AG09309 (cell line): Measurements from ENCODE around the gene ZKSCAN5.
A peak's percentile ranks its signal among the peaks of the same experiment; 100 is the strongest.

Experiments used
- DNase-seq: peaks from one replicate; pipeline ENCODE4 v3.0.0-alpha.2; 2010; ENCODE audit warnings: low read depth
- H3K4me3 ChIP-seq: 2 replicates; pipeline ENCODE4 v1.5.1; 2011; ENCODE audit warnings: mild to moderate bottlenecking, low read depth, low read length, moderate library complexity; ENCODE audit not compliant: control insufficient read depth
- TF ChIP-seq, protein P1 (sequence below): IDR thresholded peaks from 2 replicates; pipeline ENCODE4 v1.5.1; 2011; ENCODE audit warnings: mild to moderate bottlenecking, low read depth, low read length, inconsistent platforms; ENCODE audit not compliant: insufficient read depth, control insufficient read depth; ENCODE audit errors: missing control alignments

The ZKSCAN5 gene

GRCh38 chr7:99473315-99473596, 31.2 kb upstream of the ZKSCAN5 start:
- H3K4me3 ChIP-seq, result peak overlapping the region; percentile 94
- TF ChIP-seq, protein P1, sequence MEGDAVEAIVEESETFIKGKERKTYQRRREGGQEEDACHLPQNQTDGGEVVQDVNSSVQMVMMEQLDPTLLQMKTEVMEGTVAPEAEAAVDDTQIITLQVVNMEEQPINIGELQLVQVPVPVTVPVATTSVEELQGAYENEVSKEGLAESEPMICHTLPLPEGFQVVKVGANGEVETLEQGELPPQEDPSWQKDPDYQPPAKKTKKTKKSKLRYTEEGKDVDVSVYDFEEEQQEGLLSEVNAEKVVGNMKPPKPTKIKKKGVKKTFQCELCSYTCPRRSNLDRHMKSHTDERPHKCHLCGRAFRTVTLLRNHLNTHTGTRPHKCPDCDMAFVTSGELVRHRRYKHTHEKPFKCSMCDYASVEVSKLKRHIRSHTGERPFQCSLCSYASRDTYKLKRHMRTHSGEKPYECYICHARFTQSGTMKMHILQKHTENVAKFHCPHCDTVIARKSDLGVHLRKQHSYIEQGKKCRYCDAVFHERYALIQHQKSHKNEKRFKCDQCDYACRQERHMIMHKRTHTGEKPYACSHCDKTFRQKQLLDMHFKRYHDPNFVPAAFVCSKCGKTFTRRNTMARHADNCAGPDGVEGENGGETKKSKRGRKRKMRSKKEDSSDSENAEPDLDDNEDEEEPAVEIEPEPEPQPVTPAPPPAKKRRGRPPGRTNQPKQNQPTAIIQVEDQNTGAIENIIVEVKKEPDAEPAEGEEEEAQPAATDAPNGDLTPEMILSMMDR, result no peak
- DNase-seq, result peak; percentile 17

DNA sequence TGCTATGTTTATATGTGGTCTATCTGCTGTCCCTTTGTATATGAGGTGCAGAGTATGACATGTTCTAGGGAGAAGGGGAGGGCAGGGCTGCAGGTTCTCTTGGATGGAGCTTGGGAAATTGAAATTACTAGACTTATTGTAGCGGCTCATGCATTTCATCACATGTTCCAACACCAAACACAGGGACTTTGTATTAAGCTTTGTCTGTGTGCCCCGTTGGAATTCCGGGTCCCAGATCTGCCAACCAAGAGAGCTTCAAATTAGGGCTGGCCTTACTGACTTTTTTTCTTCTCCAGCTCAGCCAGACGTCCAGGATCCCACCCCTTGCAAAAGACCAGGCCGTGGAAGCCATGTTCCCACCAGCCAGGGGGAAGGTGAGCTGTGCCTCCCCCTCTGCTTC, 28.4 kb upstream of the ZKSCAN5 start:
- DNase-seq, result no peak
- TF ChIP-seq, protein P1, result no peak
- no peak overlapping the region for H3K4me3 ChIP-seq

DNA sequence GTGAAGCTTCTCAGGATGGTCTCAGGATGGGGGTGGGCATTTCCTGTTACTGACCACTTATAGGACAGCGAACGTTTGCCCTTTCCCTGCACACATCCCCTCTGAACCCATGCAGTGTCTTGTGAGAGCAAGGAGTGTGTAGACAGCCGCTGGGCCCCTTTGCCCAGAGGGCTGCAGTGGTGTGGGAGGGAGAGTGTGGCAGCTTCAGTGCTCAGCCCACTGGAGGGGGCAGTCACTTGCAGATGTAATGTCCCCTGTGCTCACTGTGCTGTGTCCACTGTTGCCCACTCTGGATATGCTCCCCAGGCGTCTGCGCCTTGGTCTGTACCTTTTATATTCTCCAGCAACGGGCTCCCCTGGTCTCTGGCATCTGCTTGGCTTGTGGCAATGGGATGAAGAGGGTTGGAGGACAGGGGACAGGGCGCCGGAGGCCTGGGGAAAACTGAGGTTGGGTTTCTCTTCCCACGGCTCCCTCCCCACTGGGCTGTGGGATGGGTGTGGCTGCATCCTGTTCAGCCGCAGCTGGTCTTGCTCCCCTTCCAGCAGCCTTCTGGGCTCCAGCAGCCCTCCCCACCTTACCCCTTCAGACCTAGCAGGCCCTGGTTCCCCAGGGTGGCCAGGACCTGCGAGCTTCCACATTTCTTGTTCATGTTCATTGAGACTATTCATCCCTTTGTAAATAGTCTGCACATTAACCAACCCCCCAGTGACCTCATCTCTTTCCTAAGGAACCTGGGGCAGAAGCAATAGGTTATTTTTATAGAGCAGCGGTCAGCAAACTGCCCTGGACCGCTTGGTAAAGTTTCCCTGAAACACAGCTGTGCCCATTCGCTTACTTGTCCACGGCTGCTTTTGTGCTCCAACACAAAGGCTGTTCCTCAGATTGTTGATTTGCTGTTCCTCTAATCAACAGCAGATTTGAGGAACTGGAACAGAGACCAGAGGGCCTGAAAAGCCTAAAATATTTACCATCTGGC, 25.7 kb upstream of the ZKSCAN5 start:
- TF ChIP-seq, protein P1, result no peak
- no peak for DNase-seq
- H3K4me3 ChIP-seq, result no peak overlapping the region

GRCh38 chr7:99485094-99485493, 19.4 kb upstream of the ZKSCAN5 start:
- TF ChIP-seq, protein P1, result no peak
- no peak overlapping the region for H3K4me3 ChIP-seq
- DNase-seq, result no peak

- no peak overlapping the region for H3K4me3 ChIP-seq
- TF ChIP-seq, protein P1, result no peak
- no peak for DNase-seq
Measured at GRCh38 chr7:99489235-99489634, 15.2 kb upstream of the ZKSCAN5 start.

GRCh38 chr7:99490878-99491277, 13.6 kb upstream of the ZKSCAN5 start:
- TF ChIP-seq, protein P1, result no peak
- no peak for DNase-seq
- H3K4me3 ChIP-seq, result no peak overlapping the region
